Bronchial epithelial cell (primary cell): ENCODE data around the gene FRYL. TPM values are rescaled to one million over a fixed set of nuclear protein-coding genes. Genes with fewer than 3 reads are reported as not detected.

ENCODE experiments used
- DNase-seq: peaks from one replicate; pipeline ENCODE4 v3.0.0-alpha.2; 2010; ENCODE audit warnings: low read depth
- FAIRE-seq: peaks from 2 replicates; lab custom pipeline; 2011; peaks lifted over from hg19 to GRCh38; lab: Jason Lieb, UNC
- H3K27me3 ChIP-seq: 2 replicates; pipeline ENCODE4 v1.5.1; 2011; ENCODE audit warnings: low read length; ENCODE audit not compliant: control insufficient read depth, insufficient read depth
- H3K36me3 ChIP-seq: 2 replicates; pipeline ENCODE4 v1.5.1; 2011; ENCODE audit warnings: low read length; ENCODE audit not compliant: control insufficient read depth, insufficient read depth
- H3K4me3 ChIP-seq: 2 replicates; pipeline ENCODE4 v1.5.1; 2011; ENCODE audit warnings: mild to moderate bottlenecking, low read depth, low read length, control low read depth
- total RNA-seq: library from RNA; depleted of rRNA; stranded (reverse); fragments of >200 nt; gene quantifications from 2 replicates; pipeline ENCODE4 v1.2.1, GENCODE V29; 2014
- TF ChIP-seq, protein P1 (sequence below): IDR thresholded peaks from 2 replicates; pipeline ENCODE4 v1.5.1; 2011; ENCODE audit warnings: mild to moderate bottlenecking, moderate library complexity, low read length, control low read depth, inconsistent platforms; ENCODE audit not compliant: insufficient read depth, severe bottlenecking

FRYL gene
- total RNA-seq, 1 donor from 2014 or later: 43.2 TPM

DNA sequence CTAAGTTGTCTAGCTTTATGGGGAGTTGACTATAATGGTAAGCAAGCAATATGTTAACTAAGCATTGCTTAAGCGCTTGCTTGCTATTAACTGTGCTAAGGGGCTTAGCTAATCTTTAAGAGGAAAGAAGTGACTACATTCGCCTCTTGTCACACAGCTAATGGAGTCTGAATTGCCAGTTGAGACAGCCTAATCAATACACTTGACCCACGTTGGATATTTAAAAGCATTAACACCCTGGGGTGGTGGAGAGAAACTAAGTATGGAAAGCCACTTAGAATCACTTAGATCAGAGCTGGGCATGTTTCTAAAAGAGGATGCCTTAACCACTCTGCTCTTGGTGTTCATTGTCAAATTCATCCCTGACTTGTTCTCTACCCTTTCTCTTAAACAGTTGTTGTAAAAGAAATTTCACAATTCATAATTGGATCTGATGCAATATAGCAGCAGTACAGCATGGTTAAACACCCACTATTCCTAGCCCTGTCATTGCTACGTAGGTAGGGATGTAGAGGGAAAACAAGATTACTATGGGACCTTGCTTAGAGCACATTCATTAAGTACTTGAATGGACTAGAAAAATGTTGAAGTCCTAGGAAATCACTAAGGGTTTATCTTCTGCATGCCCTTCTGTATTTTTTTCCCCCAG lies 286.5 kb downstream of the FRYL start:
- DNase-seq: no peak
- TF ChIP-seq, protein P1, sequence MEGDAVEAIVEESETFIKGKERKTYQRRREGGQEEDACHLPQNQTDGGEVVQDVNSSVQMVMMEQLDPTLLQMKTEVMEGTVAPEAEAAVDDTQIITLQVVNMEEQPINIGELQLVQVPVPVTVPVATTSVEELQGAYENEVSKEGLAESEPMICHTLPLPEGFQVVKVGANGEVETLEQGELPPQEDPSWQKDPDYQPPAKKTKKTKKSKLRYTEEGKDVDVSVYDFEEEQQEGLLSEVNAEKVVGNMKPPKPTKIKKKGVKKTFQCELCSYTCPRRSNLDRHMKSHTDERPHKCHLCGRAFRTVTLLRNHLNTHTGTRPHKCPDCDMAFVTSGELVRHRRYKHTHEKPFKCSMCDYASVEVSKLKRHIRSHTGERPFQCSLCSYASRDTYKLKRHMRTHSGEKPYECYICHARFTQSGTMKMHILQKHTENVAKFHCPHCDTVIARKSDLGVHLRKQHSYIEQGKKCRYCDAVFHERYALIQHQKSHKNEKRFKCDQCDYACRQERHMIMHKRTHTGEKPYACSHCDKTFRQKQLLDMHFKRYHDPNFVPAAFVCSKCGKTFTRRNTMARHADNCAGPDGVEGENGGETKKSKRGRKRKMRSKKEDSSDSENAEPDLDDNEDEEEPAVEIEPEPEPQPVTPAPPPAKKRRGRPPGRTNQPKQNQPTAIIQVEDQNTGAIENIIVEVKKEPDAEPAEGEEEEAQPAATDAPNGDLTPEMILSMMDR: no peak
- no peaks in the 10 kb centered on the region for H3K36me3 ChIP-seq
- peaks cover 16% of the 10 kb centered on the region for H3K27me3 ChIP-seq
- no peak overlapping the region for H3K4me3 ChIP-seq
- FAIRE-seq: no peak

DNA sequence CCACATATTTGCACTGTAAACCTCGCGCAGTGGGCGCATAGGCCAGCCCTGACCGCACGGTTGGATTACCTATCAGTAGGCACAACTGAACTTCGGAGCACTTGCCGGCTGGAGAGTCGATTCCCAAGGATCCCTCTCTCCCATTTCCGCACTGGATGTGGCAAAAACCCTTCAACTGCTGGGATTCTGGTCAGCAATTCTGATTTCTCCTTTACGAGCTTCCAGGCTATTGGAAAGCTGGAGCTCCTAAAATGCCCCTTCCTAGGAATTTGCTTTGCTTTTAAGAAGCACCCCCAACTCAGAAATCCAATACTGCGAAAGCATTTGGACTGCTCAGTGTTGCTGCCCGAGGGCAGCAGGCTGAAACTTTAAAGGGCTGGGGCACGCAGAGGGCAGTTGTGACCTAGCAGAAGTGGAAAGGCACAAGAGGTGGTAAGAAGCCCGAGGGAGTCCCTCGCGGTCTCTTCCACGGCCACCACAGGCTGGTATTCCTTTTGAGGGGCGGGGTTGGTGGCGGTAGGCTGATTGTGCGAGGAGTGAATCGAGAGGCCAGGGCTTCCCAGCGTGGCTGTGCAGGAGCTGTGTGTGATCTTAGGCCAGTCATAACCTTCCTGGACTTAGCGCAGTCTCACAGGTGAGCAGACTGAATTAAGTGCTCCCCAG lies 288.4 kb downstream of the FRYL start:
- no peak for DNase-seq
- Histone ChIP-seq H3K36me3 (no peaks in the 10 kb centered on the region), H3K4me3 (no peak overlapping the region), H3K27me3 (peaks cover 23% of the 10 kb centered on the region)
- TF ChIP-seq, protein P1: no peak
- no peak for FAIRE-seq

DNA sequence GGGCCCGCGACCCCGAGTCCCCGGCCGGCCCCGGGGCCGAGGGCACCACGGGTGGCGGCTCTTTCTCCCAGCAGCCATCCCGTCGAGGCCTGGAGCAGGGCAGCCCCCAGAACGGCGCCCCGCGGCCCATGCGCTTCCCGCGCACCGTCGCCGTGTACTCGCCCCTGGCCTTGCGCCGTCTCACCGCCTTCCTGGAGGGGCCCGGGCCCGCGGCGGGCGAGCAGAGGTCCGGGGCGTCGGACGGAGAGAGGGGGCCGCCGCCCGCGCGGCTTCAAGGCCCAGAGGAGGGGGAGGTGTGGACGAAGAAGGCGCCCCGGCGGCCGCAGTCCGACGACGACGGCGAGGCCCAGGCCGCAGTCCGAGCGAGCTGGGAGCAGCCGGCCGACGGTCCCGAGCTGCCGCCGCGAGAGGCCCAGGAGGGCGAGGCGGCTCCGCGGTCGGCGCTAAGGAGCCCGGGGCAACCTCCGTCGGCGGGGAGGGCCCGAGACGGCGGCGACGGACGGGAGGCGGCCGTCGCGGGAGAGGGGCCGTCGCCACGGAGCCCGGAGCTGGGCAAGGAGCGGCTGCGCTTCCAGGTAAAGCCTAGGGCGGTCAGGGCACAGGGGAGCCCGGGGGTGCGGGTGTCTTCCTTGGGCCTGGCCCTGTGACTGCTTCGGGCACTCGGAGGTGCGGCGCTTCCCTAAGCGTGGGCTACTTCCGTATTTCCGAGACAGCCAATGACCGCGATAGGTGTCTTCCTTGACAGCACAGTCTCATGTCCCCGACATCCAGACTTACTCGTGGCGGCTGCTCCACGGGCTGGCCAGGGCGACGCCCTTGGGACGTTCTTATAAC lies 289.2 kb downstream of the FRYL start:
- Histone ChIP-seq H3K36me3 (no peaks in the 10 kb centered on the region), H3K27me3 (peaks cover 23% of the 10 kb centered on the region), H3K4me3 (no peak overlapping the region)
- FAIRE-seq (no peak), DNase-seq (no peak)
- TF ChIP-seq, protein P1: no peak

DNA sequence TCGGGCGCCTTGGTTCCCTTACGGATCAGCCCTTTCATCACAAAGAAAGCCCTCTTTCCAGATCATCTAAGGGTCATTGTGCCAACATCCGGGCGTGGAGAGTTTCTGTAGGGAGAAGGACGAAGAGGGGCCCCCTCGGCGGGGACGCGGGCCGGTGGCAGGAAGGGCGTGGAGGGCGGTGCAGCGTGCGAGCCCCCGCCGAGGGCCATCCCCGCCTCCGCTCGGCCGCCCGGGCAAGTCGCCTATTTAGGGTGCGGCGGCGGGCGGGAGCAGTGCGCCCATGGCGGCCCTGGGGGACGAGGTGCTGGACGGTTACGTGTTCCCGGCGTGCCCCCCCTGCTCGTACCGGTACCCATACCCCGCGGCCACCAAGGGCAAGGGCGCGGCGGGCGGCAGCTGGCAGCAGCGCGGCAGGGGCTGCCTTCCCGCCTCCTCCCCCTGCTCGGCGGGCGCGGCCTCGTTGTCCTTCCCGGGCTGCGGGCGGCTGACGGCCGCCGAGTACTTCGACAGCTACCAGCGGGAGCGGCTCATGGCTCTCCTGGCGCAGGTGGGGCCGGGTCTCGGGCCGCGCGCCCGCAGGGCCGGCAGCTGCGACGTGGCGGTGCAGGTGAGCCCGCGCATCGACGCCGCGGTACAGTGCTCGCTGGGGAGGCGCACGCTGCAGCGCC lies 289.9 kb downstream of the FRYL start, which contains the start of gene ZAR1:
Gene ZAR1 (plus strand): TSS at position 241 of the 668 bp plus-strand sequence. CDS start 40 bp downstream, at position 281.
- TF ChIP-seq, protein P1: no peak
- Histone ChIP-seq H3K36me3 (no peaks in the 10 kb centered on the region), H3K4me3 (peak within 1 kb of the TSS; percentile 27), H3K27me3 (peaks cover 23% of the 10 kb centered on the region)
- DNase-seq (no peak), FAIRE-seq (no peak)

DNA sequence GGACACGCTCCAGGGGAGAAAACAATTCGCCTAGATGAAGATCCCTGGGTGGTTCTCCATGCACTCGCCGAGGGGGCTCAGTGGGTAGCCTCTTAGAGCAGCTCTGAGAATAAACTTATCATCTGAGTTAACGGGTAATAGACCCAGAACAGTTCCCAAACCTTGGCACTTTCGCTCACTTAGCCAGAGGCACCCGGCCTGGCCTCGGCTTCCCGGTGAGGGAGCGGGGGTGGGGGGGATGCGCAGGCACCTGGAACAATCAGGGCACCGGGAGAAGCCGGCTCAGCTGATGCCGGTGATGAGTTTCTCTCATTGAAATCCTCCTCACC lies 290.4 kb downstream of the FRYL start:
- no peak for FAIRE-seq
- Histone ChIP-seq H3K4me3 (no peak overlapping the region), H3K36me3 (no peaks in the 10 kb centered on the region), H3K27me3 (peaks cover 26% of the 10 kb centered on the region)
- DNase-seq: no peak
- TF ChIP-seq, protein P1: no peak
